MCF 10A (cell line): Measurements from ENCODE around the gene ZNF525. TPM values are rescaled to one million over a fixed set of nuclear protein-coding genes. Genes with fewer than 3 reads are reported as not detected.
"Not testable (repeated sequence)": the region's sequence is repeated elsewhere in the genome, so short reads cannot be mapped to it uniquely, and the experiment has no call there.

ENCODE experiments used
- BruUV-seq: library from RNA; stranded (reverse); fragments of 400-500 nt; replicated peaks from 2 replicates; lab custom pipeline; 2021; lab: Mats Ljungman, UMichigan
- CTCF ChIA-PET: fragments of 300-600 bp; sonication (Branson Sonifier 250); formaldehyde crosslinking; extraction: SDS; loops from one replicate; lab custom pipeline; 2021; ENCODE audit warnings: antibody characterized with exemption, inconsistent platforms; lab: Yijun Ruan, JAX
- POLR2A ChIA-PET: fragments of 300-600, 350-650 bp; sonication (Branson Sonifier 250); formaldehyde crosslinking; extraction: SDS; loops from one replicate; lab custom pipeline; 2020; ENCODE audit warnings: antibody characterized with exemption, inconsistent platforms; lab: Yijun Ruan, JAX
- DNase-seq: peaks from one replicate; pipeline ENCODE4 v3.0.0-alpha.2; 2018; ENCODE audit not compliant: unreplicated experiment
- H3K27ac Mint-ChIP-seq: one replicate; pipeline ENCODE4 v1.8.0; 2022; ENCODE audit warnings: mild to moderate bottlenecking, low read depth, mixed read lengths; ENCODE audit not compliant: unreplicated experiment
- H3K27me3 Mint-ChIP-seq: one replicate; pipeline ENCODE4 v1.8.0; 2022; ENCODE audit warnings: mixed read lengths; ENCODE audit not compliant: insufficient read depth, unreplicated experiment
- H3K36me3 Mint-ChIP-seq: one replicate; pipeline ENCODE4 v1.8.0; 2022; ENCODE audit warnings: mild to moderate bottlenecking, moderate library complexity, mixed read lengths; ENCODE audit not compliant: insufficient read depth, unreplicated experiment
- H3K4me1 Mint-ChIP-seq: one replicate; pipeline ENCODE4 v1.8.0; 2022; ENCODE audit warnings: mixed read lengths; ENCODE audit not compliant: insufficient read depth, unreplicated experiment
- H3K4me3 Mint-ChIP-seq: one replicate; pipeline ENCODE4 v1.8.0; 2022; ENCODE audit warnings: mild to moderate bottlenecking, moderate library complexity, mixed read lengths; ENCODE audit not compliant: unreplicated experiment
- H3K9me3 Mint-ChIP-seq: one replicate; pipeline ENCODE4 v1.8.0; 2022; ENCODE audit warnings: mixed read lengths; ENCODE audit not compliant: unreplicated experiment
- CTCF ChIP-seq: fragments of 200-600 bp; IDR thresholded peaks from one replicate; pipeline ENCODE4 v1.8.0; 2022; ENCODE audit warnings: antibody characterized with exemption, mild to moderate bottlenecking; ENCODE audit not compliant: unreplicated experiment
- intact Hi-C: fragments of 100-400 bp; cut with micrococcal nuclease; formaldehyde crosslinking; loops from 2 replicates; pipeline ENCODE4 v1.14.1; 2022
- total RNA-seq: library from RNA; stranded (reverse); gene quantifications from 2 replicates; pipeline ENCODE4 v1.2.3, GENCODE V29; 2022

ZNF525 gene
- total RNA-seq, 1 experiment from 2014 or later = 9.5 TPM

GRCh38 chr19:53357821-53358581 is 7.5 kb upstream of the ZNF525 start:
- intact Hi-C loops = no loop called here
- POLR2A ChIA-PET = no interaction called here
- no TSS peak for BruUV-seq
- no peak for TF ChIP-seq CTCF
- Mint-ChIP-seq H3K9me3 (peaks cover 10% of the 10 kb centered on the region), H3K27ac (no peak overlapping the region), H3K36me3 (peaks cover 16% of the 10 kb centered on the region), H3K4me3 (no peak overlapping the region), H3K4me1 (no peaks in the 10 kb centered on the region), H3K27me3 (no peaks in the 10 kb centered on the region)
- CTCF ChIA-PET = interaction anchor here (0.9 kb wide), 1 partner anchor 29 kb away, joined by 3 read pairs; no protein-coding TSS in a partner anchor
- DNase-seq = no peak

DNA sequence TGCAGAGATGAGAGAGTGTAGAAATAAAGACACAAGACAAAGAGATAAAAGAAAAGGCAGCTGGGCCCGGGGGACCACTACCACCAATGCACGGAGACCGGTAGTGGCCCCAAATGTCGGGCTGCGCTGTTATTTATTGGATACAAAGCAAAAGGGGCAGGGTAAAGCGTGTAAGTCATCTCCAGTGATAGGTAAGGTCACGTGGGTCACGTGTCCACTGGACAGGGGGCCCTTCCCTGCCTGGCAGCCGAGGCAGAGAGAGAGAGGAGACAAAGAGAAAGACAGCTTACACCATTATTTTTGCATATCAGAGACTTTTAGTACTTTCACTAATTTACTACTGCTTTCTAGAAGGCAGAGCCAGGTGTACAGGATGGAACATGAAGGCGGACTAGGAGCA is 5.4 kb upstream of the ZNF525 start:
- H3K27ac Mint-ChIP-seq, POLR2A ChIA-PET, H3K27me3 Mint-ChIP-seq, H3K4me3 Mint-ChIP-seq, BruUV-seq, DNase-seq, H3K9me3 Mint-ChIP-seq, H3K4me1 Mint-ChIP-seq, intact Hi-C loops: not testable (repeated sequence)
- H3K36me3 Mint-ChIP-seq = peaks cover 16% of the 10 kb centered on the region
- CTCF ChIA-PET = interaction anchor here (0.6 to 1.2 kb wide), 3 partner anchors 53 to 248 kb away, joined by 3 read pairs; no protein-coding TSS in a partner anchor

- Mint-ChIP-seq H3K36me3 (no peaks in the 10 kb centered on the region), H3K4me1 (peaks cover 9% of the 10 kb centered on the region), H3K4me3 (peak overlapping the region; percentile 88), H3K27ac (peak overlapping the region; percentile 70), H3K27me3 (no peaks in the 10 kb centered on the region), H3K9me3 (peaks cover 4% of the 10 kb centered on the region)
- no peak for TF ChIP-seq CTCF
- TSS peak; percentile 69 for BruUV-seq
- ChIA-PET CTCF (interaction anchor here (0.6 to 1.0 kb wide), 4 partner anchors 19 to 302 kb away, joined by 3 to 5 read pairs (median 3); no protein-coding TSS in a partner anchor), POLR2A (interaction anchor here (0.7 to 1.5 kb wide), 4 partner anchors 14 to 580 kb away, joined by 3 to 10 read pairs (median 4); partner anchors contain the start of gene ZNF845)
- intact Hi-C loops = loop anchor here (2.0 to 5.0 kb wide), 2 partner anchors 29 to 34 kb away; partner anchors contain the start of genes ZNF765 and ZNF845
- peak; percentile 42 for DNase-seq
These were observed 491 bp downstream of the ZNF525 start for GRCh38 chr19:53365899-53366493.

- ChIA-PET CTCF (interaction anchor here (0.6 kb wide), 1 partner anchor 28 kb away, joined by 4 read pairs; no protein-coding TSS in a partner anchor), POLR2A (interaction anchor here (1.2 kb wide), 1 partner anchor 16 kb away, joined by 3 read pairs; no protein-coding TSS in a partner anchor)
- no peak overlapping the region for H3K4me3 Mint-ChIP-seq
- DNase-seq = no peak
- intact Hi-C loops = no loop called here
- peaks cover 30% of the 10 kb centered on the region for H3K9me3 Mint-ChIP-seq
- H3K27ac Mint-ChIP-seq = no peak overlapping the region
- H3K36me3 Mint-ChIP-seq = peaks cover 42% of the 10 kb centered on the region
- no peaks in the 10 kb centered on the region for H3K4me1 Mint-ChIP-seq
- no peaks in the 10 kb centered on the region for H3K27me3 Mint-ChIP-seq
- BruUV-seq = no TSS peak
- TF ChIP-seq CTCF = no peak
These were observed 6.7 kb downstream of the ZNF525 start for GRCh38 chr19:53372196-53372595.
